Adrenal gland (tissue), 5 donors: Measurements from ENCODE around the gene LSMEM2.

Experiments used
- CTCF ChIP-seq, 6 experiments: fragments of 450-650 bp in 4 of 6; fragments of 200-600 bp in 2 of 6; sonication (generic) in 1 of 6; IDR thresholded peaks; 1 replicate in 5 of 6; 2 replicates in 1 of 6; pipeline versions ENCODE4 v1.5.1 to v1.8.0; 2016 to 2021; ENCODE audit warnings: antibody characterized with exemption in 6 of 6, mild to moderate bottlenecking in 2 of 6, moderate library complexity in 1 of 6
- POLR2A ChIP-seq, 2 donors: fragments of 450-650 bp; IDR thresholded peaks; one replicate each; pipeline ENCODE4 v1.6.1; 2017; ENCODE audit warnings: antibody characterized with exemption in 2 of 2, mild to moderate bottlenecking in 2 of 2, moderate library complexity in 1 of 2
- donor health status: DM: no; HTN: no; CAD: no.

DNA sequence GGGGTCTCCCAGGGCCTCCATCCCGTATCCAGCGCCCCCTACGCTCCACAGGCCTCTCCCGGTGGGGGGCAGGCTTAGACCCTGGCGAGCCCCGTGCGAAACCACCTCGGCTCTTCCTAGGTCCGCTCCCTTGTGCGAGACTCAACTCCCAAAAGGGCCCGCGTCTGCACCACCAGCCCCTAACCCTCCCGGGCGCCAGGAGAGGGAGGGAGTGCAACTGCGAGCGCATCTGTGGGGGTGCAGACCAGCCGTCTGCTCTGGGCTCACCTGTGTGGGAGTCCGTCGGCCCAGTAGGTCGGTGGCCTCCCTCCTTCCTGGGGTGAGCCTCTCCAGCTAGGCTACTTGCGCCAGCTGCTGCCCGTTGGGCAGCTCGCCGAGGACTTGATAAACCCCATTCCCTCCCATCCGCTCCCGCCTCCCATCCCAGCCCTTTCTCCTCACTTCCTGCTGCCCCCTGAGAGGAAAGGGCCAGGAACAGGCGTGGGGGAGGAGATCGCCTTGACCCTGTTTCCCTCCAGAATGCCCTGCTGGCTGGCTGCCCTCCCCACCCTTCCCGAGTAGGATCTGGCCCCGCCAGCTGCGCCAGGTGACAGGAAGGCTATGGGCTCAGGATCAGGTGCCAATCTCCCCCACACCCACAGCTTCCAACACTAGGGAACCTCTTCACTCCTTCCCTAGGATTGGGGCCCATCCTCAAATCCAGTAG, 43.7 kb downstream of the LSMEM2 start, which contains the start of gene HYAL2:
- TF ChIP-seq CTCF (IDR thresholded peaks at IDR 0.05): peak in 1 of 6 experiments; percentile 1
- TF ChIP-seq POLR2A (IDR thresholded peaks at IDR 0.05): peak in 1 of 2 donors; percentile 34
